HG03439 (cell line): Measurements from ENCODE around the gene PLCB1.

Experiments
- ATAC-seq: cut with Tn5 transposase; IDR thresholded peaks from one replicate; pipeline ENCODE4 v1.9.1; 2021; ENCODE audit warnings: mild to moderate bottlenecking, moderate library complexity; ENCODE audit not compliant: unreplicated experiment

PLCB1 gene

DNA sequence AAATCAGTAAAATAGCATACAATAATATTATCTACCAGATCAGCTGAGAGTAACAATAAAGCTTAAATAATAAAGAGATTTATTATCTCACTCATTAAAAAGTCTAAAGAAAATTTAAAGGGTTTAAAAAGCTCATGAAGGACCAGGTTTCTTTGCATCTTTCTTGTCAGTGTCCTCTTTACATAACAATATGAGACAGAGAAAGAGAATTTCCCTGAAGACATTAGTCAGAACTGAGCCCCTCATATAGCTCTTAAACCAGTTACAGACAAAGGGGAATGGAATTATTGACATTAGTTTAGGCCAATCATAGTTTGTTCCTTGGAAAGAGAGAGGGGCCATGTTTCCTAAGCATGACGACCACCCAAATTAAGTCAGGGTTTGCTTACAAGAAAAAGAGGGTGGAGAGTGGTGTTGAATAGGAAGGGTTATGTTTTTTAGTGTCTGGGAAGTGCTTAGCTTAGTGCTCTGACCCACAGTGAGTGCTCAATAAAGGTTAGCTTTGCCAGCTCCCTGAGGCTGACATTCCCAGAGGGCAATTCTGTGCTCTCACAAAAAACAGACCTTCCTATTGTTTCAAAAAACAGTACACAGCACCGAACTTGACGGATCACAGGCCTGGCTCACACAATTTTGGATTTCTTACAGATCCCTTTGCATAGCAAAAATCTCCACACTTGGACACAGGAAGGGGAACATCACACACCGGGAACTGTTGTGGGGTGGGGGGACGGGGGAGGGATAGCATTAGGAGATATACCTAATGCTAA, 3.6 kb upstream of the PLCB1 start:
- no peak for ATAC-seq

GRCh38 chr20:8129211-8129976, 2.7 kb upstream of the PLCB1 start:
- no peak for ATAC-seq

DNA sequence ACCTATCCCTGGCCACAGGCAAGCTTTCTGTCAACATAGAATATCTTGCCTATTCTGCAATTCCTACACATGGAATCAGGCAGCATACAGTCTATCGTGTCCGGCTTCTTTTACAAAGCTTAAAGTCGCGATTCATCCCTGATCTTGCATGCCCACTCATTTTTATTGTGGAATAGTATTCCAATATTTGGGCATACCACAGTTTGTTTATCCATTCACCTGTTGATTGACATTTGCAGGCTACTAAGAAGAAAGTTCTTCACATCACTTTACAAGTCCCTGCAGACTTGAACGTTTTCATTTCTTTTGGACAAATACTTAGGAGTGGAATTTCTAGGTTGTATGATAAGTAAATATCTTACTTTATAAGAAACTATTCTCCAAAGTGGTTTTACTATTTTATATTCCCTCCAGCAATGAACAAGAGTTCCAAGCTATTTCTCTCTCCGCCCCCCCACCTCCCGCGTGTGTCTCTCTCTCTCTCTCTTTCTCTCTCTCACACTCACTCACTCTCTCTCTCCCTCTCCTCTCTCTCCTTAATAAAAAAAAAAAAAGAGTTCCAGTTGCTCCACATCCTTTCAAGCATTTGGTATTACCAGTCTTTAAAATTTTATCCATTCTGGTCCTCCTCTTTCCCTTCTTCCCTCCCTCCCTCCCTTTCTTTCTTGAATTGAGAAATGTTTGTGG, 1.1 kb upstream of the PLCB1 start:
- no peak for ATAC-seq

DNA sequence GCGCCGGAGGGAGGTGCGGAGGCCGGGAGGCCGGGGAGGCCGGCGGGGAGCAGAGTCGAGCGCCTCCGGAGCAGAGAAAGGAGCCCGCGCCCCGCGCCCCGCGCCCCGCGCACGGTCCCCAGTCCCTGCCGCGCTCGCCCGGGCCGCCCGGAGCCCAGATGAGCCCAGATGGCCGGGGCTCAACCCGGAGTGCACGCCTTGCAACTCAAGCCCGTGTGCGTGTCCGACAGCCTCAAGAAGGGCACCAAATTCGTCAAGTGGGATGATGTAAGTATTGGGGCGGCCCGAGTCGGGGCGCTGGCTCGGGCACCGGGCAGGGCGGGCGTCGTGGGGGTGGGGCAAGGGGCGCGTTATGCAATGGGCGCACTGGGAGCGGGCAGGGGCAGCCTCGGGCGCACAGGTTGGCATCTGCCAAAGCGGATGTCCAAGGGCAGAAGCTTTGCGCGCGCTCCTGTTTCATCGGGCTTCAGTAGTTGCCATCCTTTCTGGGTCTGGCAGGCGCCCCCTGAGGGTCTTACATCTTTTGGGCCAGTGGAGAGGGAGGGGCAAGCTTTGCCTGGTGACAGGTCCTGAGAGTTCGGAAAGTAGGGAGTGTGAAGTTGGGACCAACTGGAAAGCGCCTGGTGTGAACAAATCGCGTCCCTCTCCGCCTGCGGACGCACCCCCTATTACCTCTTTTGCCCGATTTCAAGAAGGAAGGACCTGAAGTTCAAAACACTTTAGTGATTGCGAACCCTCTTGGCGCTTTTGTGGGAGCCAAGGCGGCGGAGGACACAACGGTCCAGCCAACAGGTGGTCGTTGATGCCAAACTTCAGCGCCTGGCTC, 631 bp downstream of the PLCB1 start:
- ATAC-seq: no peak

- ATAC-seq: no peak
Observed at GRCh38 chr20:8133310-8133768, 1.3 kb downstream of the PLCB1 start.

DNA sequence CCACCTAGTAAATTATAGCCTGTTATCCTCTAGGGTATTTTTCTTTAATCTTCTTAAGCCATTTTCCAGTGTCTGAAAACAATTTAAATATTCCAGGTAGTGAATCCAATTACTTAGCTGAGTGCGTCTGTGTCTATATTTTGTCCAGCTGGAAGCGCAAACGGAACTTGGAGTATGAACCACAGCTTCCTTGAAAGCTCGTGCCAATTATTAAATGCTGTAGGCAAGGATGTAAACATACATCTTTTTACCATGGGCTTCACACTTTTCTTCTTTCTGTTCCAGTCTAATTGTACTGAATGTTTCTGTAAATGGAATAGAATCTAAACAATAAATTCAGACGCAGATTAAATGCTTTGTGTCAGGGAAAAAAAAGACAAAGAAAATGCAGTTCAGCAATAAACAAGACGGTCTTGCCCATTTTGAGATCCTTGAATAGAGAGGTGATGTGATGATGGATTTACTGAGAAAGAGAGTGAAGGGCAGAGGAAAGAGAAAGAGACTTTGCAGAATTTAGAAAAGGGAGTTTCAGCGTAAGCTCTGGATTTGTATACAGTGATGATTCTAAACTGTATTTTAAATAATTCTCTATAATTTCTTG, 1.9 kb downstream of the PLCB1 start:
- no peak for ATAC-seq

DNA sequence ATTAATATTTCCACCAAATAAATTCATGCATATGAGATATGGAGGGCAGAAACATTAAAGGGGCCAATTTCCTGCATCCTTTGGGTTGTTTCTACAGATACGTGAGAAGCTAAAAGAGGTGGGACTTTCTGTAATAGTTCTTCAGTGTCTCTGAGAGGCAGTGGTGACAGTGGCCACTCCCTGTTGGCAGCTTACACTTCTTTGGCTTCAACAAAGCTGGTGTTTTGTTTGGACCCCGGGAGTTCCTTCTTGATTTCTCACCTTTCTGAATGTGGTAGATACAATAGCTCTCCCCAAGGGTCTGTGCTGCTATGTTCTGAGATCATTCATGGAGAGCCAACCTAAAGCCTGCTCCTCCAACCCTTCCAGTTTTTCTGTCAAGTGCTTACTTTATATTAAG, 7.8 kb downstream of the PLCB1 start:
- ATAC-seq: no peak

- ATAC-seq: no peak
Observed at GRCh38 chr20:8143474-8143873, 11.4 kb downstream of the PLCB1 start.

GRCh38 chr20:8144282-8145245, 12.5 kb downstream of the PLCB1 start:
- ATAC-seq: no peak

DNA sequence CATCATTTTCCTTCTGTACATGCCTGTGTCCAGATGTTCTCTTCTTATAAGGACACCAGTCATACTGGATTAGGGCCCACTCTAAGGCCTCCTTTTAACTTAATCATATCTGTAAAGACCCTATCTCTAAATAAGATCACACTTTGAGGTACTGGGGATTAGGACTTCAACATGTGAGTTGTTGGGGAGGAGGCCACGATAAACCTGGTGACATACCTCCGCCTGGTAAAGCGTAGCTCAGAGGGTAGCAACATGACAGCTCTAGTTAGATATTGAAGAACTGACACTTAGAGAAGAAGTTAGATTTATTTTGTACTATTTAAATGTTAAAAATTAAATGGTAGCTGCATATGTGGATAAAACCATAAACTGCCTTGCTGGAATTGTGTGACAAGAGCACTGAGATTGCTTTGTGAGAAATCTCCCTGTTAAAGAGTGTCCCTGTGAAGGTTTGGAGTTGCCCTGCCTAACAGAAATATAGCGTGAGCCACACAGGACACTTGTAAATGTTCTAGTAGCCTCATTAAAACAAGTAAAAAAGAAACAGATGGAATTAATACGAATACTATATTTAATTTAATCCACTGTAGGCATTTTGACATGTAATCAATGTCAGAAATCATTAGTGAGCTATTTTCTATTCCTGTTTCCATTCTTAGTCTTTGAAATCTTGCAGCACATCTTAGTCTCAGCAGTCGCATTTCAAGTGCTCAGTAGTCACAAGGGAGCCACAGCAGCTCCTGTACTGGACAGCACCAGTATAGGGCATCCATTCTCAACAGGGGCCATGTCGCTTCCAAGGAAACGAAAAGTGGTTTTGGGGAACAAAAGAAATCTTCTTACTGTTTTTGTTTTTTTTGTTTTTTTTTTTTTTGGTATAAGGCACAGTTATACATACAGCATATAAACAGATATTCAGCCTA, 13.4 kb downstream of the PLCB1 start:
- ATAC-seq: no peak

DNA sequence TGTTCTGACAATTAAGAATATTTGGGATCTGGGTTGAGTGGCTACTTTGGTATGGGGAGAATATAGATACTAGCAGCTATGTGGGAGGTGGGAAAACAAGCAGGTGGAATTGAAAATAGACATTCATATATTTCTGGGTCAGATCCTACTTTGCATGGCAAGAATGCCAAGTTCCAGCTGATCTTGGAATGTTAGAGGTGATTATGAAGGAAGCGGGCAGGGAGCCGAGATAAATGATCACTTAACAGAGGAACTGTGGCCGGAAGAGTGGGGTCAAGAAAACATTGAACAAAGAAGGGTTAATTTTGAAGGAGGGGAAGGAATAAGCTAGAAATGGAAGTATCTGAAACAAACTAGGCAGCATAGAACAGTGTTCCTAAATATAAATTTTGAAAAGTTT, 15.4 kb downstream of the PLCB1 start:
- no peak for ATAC-seq

- no peak for ATAC-seq
Observed at GRCh38 chr20:8148501-8148900, 16.4 kb downstream of the PLCB1 start.

DNA sequence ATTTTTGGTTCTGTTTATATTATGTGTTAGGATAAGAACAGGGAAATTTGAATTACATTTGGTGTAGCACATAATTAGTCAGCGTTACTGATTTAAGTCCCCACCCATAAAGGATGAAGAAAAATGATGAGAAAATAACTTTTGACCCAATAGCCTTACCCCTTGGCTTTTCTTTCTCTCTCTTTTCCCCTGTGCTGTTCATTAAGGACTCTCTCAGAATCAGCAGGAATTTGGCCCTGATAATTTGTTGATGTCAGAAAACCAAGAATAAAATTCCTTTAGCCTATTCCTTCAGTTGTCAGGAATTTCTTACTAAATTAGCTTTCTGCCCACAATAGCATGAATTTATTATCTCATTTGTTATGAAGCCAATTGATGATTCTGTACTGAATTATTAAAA, 18.5 kb downstream of the PLCB1 start:
- ATAC-seq: no peak

- no peak for ATAC-seq
Observed at GRCh38 chr20:8151372-8151771, 19.3 kb downstream of the PLCB1 start.

- ATAC-seq: no peak
Observed at GRCh38 chr20:8152183-8152582, 20.1 kb downstream of the PLCB1 start.

- no peak for ATAC-seq
Observed at GRCh38 chr20:8152847-8153246, 20.8 kb downstream of the PLCB1 start.

DNA sequence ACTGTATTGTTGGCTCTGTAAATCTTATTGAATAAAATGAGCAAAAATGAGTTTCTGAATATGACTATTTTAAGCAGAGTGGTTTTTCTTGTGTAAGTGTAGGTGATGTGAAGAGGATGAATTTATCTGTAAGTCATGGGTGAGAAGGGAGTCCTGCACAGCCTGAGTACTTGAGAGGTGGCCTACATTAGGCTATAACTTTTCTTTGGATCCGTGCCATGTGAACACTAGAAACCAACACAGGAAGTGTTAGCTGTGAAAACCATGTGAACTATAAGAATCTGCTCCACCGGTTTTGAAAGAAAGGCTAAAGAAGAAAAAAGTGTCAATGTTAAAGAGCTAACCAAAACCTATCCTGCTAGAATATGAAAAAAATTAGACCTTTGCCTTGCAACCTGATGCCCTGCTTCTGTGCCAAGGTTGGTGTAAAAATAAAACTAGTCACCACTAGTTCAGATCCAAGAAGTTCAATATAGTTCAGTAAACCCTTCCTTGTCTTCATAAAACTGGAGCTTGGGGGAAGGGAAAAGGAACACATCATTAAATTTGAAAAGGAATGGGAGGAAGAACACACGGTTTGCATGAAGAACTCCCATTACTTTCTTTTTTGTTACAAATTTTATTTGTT, 21.3 kb downstream of the PLCB1 start:
- ATAC-seq: no peak

GRCh38 chr20:8154638-8155037, 22.6 kb downstream of the PLCB1 start:
- no peak for ATAC-seq
